Stimulated activated CD4-positive, alpha-beta T cell treated with anti-CD3 and anti-CD28 coated beads, Interleukin-2, amount 100 ng/mL, for 48 hours (primary cell): ENCODE data around the gene ZMAT3.
"Not testable (repeated sequence)": the region's sequence is repeated elsewhere in the genome, so short reads cannot be mapped to it uniquely, and the experiment has no call there.

Experiments used
- DNase-seq, 2 donors: peaks; one replicate each; pipeline ENCODE4 v3.0.0-alpha.2; 2020

The ZMAT3 gene, protein sequence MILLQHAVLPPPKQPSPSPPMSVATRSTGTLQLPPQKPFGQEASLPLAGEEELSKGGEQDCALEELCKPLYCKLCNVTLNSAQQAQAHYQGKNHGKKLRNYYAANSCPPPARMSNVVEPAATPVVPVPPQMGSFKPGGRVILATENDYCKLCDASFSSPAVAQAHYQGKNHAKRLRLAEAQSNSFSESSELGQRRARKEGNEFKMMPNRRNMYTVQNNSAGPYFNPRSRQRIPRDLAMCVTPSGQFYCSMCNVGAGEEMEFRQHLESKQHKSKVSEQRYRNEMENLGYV

DNA sequence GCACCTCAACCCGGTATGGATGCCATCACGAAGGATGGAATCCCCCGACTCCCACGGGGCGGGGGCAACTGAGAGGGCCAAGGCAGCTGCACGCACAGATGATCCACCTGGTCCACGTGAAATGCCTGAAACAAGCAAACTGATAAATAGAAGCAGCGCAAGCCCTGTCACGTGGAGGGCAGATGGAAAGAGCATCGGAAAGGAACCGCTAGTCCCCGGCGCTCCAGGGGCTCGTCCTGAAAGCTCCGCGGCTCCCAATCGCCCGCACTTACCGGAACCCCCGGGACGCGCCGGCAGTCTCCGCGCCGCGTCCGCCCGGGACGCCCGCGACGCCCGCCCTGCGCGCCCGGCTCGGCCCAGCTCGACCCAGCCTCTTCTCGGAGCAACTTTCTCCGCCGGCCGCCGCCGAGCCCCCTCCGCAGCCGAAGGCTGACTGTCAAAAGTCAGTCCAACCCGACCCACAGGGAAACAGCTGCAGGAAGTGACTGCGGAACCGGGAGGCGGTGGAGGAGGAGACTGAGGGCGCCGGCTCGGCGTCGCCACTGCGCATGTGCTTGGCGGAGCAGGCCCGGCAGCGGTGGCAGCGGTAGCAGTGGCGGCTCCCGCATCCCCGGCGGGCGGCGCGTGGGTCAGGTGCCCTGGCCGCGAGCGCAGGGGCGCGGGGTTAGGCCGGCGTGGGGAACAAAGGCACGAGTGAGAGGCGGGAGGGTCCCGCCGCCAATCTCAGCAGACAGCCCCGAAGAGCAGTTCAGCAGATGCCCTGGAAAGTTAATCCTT lies at the start of gene ZMAT3:
ZMAT3 (minus strand) TSS at position 487 of the 777 bp plus-strand sequence. CDS start 4,057 bp downstream, outside the sequence.
- peak; percentile 75 to 78 for DNase-seq

DNA sequence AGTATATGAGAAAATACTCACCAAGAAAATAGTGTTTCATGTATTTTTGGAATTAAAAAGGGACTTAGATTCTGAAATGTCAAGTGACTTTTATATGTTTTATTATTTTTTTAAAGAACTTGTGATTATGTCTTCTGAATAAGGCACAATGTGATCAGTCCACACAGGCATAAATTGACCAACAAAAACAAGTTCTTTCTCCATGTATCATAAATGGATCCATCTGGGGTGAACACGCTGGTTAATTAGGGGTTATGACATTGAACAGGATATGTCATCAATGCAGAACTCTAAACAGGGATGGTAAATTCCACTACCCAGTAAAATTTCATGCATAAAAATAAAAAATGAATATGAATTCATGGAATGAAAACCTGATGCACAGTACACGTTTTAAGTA lies 45.2 kb upstream of the ZMAT3 start:
- no peak for DNase-seq

DNA sequence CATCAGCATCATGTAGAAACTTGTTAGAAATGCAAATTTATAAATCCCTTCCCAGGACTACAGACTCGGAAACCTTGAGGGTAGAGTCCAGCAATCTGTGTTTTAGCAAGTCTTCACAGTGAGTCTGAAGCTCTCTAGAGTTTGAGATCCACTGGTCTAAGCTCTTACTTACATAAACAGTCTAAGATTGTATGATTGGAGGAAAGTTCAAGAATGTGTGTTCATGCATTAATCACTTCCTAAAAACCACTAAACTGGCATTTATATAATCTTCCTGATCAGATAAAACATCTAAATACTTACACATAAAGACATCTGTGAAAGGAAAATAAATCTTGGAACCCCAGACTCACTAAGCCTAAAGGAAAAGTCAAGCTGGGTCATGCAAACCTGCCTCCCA lies 43.8 kb upstream of the ZMAT3 start:
- not testable (repeated sequence) for DNase-seq

DNA sequence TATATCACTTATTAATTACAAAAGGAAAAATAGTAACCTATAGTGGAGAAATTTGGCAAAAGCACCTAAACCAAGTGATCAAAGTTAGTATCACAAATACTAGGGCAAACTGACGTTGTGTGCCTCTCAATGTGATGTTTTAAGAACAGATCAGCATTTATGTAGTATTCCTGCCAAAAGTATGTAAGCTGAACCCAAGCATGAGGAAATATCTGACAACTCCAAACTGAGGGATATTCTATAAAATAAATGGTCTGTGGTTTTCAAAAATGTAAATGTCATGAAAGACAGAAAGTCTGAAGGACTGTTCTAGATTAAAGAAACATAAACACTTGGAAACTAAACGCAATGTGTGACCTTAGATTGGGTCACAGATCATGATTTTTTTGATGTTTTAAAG lies 42.3 kb upstream of the ZMAT3 start:
- DNase-seq: no peak

DNA sequence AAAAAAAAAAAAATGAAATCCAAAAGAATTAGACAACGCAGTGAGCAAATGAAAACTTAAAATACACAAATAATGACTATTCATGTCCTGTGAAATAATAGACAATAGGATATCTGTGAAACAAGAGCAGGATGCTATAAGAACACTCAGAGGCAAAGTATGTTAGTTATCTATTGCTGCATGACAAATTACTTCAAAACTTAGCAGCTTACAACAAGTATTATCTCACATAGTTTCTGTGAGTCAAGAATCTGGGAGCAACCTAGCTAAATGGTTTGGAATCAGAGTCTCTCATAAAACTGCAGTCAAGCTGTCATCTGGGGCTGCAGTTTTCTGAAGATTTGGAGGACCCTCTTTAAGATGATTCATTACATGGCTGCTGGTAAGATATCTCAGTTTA lies 36.5 kb upstream of the ZMAT3 start:
- no peak for DNase-seq

DNA sequence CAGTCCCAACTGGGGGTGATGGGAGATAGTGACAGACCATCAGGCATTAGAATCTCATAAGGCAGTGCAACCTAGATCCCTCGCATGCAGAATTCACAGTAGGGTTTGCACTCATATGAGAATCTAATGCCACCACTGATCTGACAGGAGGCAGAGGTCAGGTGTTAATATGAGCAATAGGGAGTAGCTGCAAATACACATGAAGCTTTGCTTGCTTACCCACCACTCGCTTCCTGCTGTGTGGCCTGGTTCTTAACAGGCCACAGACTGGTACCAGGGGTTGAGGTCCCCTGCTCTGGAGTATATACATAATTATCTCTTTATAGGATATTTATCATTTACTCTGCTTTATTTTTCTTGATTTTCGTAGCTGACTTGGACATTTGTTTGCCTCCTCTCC lies 36.0 kb upstream of the ZMAT3 start:
- no peak for DNase-seq

DNA sequence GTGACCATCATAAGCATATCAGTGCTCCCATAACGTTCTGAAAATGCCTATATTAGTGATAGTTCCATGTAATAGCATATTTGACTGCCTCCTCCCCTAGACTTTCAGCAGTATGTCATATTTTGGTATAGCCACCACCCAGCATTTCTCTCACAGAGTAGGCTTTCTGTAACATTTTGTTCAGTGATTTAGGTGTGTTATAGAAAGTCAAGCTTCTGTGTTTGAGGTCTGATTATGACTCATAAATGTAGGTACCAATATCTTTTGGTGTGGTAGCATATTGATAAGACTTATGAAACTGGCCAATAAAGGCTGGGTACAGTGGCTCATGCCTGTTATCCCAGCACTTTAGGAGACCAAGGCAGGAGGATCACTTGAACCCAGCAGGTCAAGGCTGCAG lies 34.3 kb upstream of the ZMAT3 start:
- DNase-seq: no peak

DNA sequence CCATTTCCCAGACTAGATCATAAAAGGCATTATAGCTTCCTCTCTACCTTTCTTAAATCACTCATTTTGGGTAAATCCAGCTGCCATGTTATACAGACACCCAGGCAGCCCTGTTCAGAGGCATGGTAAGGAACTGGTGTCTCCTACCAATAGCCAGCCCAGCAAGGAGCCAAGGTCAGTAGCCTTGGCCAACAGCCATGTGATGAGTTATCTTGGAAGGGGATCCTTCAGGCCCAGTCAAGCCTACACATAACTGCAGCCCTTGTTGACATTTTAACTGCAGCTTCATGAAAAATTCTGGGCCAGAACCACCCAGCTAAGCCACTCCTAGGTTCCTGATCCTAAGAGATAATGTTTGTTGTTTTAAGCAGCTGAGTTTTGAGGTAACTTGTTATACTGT lies 29.0 kb upstream of the ZMAT3 start:
- no peak for DNase-seq

DNA sequence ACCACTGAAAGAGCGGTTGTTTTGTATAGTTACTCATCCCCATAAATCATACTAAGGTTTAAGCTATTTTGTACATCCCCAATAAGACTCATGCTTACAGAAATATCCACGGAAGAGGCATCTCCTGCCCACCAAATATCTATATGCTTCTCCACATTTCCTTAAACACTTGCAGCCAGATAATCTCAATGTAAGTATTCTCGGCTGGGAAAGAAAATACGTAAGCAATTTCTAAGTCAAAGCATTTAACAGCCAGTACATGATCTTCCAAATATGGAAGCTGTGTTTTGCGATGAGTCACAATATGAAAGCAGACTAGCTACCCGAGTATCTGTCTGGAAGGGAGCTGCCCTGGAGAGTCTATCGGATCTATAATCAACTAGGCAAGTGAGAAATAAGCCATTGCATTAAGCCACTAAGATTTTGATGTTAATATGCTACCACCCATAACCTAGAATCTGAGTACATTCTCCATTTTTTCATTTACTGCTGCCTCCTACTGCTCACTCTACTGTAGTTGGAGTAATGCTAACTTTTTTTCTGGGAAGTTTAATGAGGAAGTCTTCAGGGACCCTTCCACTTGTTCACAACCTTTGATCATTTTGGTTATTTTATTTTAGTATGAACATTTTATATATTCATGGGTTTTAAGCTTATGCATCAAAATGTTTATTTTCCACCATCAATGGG lies 26.9 kb upstream of the ZMAT3 start:
- no peak for DNase-seq

DNA sequence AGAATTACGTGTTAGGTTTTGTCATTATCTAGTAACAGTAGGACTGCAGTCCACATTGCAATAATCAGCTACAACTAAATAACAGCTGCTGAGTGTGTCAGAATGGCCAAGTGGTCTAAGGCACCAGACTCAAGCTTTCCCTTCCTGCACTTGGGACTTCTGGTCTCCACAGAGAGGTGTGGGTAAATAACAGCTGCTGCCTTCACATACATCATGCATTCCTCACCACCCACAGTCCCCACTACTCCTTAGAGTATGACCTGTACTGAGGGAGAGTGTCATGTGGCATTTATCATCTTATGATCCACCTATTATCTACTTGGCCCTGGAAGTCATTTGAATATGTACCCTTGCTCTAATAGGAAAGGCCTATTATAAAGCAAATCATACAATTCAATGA lies 22.2 kb upstream of the ZMAT3 start:
- DNase-seq: no peak

DNA sequence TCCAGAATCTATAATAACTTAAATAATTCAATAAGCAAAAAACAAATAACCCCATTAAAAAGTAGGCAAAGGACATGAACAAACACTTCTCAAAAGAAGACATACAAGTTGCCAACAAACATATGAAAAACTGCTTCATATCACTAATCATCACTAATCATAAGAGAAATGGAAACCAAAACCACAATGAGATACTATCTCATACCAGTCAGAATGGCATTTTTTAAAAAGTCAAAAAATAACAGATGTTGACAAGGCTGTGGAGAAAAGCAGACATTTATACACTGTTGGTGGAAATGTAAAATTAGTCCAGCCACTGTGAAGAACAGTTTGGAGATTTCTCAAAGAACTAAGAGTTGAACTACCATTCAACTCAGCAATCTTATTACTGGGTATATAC lies 19.5 kb upstream of the ZMAT3 start:
- DNase-seq: no peak

DNA sequence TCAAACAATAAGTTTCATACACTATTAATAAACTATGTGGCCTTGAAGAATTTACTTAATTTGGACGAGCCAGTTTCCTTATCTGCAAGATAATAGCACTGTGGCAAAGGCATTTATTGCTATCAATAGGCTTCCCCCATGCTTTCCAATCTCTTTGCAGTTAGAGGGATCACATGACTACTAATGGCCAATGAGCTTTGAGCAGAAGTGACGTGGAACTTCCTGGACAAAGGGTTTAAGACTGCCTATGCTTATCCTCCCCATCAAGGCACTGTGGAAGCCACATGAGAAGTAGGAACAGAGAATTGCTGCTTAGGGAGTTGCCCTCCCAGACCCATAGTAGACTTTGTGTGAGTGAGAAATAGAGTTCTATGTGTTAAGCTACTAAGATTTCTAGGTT lies 16.7 kb upstream of the ZMAT3 start:
- DNase-seq: no peak

DNA sequence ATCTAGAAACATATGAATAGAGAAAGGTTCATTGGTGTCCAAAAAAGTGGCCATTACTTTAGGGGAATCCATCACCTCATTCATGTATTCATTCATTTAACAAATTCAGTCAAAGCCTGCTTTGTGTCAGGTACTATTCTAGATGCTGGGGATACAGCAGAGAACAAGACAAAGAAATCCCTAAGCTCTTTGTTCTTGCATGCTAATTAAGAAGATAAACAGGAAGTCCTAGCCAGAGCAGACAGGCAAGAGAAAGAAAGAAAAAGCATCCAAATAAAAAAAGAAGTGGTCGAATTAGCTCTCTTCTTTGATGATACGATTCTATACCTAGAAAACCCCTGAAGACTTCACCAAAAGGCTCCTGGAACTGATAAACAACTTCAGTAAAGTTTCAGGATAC lies 12.4 kb upstream of the ZMAT3 start:
- DNase-seq: no peak

DNA sequence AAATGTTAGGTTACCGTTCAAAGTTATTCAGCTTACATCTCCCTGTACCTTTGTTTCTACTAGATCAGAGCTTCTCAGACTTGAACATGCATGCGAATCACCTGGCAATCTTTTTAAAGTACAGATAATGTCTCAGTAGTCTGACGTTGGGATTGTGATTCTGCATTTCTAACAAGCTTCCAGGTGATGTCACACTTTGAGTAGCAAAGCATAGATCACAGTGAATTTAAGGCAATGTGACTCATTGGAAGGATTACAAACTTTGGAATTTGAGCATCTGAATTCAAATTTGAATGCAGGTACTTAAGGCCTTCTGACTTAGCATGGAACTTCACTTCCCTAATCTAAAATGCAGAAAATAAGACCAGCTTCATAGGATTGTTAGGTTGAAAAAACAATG lies 10.8 kb upstream of the ZMAT3 start:
- DNase-seq: no peak

DNA sequence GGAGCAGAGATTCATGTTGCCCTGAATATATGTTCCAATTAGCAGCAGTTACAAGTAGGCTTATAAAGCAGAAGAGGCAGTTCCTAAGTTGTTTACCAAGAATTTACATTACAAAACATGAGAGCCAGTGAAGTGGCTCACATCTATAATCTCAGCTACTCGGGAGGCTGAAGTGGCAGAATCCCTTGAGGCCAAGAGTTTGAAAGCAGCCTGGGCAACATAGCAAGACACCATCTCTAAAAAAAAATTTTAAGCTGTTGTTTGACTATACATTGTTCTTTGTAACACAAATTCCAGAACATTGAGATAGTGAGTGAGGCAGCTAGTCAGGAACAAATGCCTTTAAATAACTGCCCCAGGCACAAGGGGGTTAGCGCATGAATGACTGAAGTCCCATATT lies 10.3 kb upstream of the ZMAT3 start:
- DNase-seq: no peak

DNA sequence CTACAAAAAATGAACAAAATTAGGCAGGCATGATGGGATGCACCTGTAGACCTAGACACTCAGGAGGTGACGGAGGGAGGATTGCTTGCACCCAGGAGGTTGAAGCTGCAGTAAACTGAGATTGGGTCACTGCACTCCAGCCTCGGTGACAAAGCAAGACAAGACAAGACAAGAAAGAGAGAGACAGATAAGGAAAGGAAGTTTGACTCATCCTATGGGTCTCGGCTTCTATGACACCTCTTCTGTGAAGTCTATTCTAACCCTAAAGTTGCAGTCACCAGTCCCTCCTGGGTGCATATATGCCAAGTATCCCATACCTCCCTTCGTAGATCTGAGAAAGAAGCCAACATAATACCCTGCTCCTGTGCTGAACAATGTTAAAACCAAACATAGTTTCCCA lies 7.9 kb upstream of the ZMAT3 start:
- no peak for DNase-seq

DNA sequence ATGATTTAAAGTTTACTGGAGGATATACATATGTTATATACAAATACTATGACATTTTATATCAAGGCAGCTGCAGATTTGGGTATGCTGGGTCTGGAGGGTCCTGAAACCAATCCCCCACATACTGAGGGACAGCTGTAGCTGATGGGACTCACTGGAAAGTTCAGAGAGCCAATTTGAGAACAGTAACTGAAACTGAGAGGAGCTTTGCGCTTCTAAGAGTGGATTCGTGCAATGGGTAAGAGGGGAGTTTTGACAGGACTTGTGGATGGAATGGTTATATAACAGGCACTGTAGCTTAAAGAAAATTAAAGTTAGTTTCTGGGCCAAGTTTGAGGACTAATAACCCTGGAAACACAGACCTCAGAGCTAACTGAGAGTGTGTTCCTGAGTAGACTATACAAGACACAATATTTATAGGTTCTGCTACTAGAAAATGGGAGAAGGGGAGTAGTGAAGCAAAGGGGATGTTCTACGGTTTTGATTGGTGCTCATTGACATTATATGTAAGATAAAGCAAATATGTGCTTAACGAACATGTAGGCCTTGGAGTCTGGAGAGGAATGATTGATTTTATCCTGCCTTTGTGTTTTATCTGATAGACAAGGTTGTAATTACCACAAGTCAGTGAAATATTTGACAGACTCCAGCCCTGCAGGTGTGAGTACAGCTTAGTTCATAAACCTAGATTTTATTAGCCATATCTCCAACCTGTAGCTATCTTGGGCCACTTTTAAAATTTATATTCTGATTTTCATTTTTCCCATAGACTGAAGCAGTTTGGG lies 4.8 kb upstream of the ZMAT3 start:
- no peak for DNase-seq

DNA sequence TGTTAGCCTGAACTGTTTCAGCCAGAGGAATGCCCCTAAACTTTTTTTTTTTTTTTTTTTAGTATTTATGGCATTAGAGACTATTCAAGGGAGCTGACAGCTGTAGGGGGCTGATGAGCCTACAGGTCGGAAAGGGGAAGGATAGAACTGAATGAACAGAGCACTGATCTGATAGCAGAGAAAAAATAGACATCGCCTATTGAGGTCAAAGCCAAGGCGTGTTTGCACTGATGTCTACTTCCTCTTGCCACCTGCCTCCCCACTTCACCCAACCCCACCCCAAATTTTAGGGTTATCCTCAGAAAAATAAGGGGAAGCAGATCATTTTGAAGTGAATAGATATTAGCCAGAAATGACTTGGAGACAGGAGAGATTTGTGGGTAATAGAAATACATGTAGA lies 3.0 kb upstream of the ZMAT3 start:
- no peak for DNase-seq

DNA sequence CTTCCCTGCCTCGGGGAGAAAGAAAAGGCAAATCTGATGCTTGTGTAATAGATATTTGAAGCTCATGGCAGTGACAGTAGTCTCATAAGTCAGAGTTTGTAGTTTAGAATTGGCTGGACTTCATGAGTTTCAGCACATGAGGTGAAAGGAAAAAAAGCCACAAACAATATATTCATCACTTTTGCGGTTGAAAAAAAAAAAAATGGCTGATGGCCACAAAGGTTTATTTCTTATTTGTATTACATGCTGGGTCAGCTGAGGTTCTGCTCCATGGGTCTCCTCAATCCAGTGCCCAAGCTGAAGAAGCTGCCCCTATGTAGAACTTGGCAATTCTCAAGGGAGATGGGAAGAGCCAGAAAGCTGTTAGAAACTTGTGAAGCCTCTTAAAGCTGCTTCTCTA lies 2.2 kb upstream of the ZMAT3 start:
- no peak for DNase-seq

DNA sequence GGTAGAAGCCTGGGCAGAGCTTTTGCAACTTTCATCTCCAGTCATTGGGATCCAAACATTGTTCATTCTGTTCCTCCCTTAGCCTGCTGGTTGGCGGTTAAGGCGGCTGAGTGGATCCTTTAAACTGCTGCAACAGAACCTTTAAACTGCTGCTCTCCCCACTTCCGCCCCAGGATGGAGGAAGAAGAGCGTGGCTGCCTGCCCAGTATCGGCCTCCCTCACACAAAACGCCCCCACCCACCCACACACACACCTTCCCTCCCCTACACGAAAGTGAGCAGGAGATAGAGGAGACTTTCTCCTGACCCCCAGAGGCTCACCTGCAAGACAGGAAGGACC lies 460 bp upstream of the ZMAT3 start:
- DNase-seq: peak; percentile 29 to 31

DNA sequence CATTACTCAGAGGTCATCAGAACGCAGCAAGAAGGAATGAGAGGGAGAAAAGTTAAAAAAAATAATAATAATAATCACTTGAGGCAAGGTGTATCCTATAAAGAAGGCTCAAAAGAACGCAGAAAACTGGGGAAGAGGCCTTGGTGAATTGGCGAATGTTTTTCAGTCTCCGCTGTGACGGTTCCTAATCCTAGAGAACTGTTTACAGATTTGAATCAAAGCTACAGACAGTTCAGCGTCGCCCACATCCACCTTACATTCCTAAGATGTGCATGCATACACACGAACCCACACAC lies 634 bp downstream of the ZMAT3 start:
- no peak for DNase-seq

DNA sequence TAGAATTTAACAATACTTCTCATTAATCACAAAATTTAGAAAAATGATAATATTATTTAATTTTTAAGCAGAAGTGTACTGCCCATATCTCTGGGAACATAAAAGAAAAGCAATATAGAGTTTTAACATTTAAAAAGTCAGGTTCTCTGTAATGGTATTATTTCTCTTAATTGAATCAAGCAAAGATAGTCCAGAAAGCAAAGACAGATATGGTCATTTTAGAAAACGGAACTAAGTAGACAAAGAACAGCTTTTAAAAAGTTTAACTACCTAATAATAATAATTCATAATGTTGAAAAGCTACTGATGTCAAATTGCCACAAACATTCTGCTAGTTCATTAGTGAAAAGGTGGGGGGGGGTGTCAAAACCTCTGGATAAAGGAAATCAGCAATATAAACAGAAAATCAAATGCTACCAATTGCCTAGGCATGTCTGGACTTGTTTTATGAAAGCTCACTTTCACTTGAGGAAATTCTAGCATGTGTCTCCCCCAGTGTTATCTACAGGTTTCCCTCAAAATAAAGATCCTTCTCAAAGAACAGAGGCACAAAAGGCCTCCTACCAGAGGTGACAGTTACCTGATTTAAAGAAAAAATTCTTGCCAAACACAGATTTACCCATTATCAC lies 1.7 kb downstream of the ZMAT3 start:
- DNase-seq: no peak
